Measurements from ENCODE around the gene ANKLE2.
"Not testable (repeated sequence)": the region's sequence is repeated elsewhere in the genome, so short reads cannot be mapped to it uniquely, and the experiment has no call there.

Gene ANKLE2

DNA sequence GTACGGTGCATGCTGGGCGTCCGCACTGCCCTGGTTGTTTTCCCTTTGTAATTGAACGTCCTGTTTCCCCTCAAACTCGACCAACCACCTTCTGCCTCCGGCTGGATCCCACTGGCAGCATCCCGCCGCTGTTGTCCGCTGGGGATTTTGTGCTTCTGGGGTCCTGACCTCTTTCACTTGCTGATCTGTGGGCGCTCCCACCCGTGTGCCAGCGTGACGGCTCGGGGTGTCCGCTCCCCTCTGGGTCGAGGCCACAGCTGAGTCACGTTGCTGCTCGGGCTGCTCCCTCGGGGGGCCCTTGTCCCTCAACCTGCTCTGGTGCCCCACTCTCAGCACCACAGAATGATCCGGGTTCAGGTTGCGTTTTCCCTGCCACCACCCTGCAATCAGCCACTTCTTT is 43.0 kb downstream of the ANKLE2 start:
- no peak for DNase-seq

DNA sequence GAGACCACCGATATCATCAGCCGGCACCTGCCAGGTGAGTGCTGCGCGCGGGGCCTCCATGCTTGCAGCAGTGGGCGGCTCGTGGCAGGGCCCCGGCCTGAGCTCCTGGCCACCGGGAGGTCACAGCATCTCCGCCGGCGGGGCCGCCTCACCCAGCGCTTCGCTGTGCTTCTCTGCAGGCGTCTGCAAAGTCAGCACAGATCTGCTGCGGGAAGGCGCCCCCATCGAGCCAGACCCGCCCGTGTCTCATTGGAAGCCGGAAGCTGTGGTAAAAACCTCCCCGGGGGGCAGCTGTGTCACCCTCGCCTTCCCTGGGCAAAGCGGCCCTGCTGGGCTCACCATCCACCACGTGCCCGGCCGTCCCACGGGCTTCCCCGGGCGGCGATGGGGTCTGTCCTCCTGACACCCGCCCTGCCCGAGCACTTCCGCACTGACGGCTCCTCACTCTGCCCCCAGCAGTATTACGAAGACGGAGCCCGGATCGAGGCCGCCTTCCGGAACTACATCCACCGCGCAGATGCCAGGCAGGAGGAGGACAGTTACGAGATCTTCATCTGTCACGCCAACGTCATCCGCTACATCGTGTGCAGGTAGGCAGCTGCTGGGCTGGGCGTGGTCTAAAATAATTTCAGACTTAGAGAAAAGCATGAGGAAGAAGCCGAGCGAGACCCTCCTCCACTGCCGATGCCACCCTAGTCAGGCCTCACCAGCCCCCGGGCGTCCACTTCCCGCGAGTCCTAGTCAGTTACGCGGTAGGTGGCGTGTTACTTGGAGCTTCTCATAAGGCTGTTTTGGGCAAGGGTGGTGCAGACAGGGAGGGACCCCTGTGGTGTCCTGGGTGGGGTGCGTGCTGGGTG is 43.9 kb downstream of the ANKLE2 start:
- no peak for DNase-seq

DNA sequence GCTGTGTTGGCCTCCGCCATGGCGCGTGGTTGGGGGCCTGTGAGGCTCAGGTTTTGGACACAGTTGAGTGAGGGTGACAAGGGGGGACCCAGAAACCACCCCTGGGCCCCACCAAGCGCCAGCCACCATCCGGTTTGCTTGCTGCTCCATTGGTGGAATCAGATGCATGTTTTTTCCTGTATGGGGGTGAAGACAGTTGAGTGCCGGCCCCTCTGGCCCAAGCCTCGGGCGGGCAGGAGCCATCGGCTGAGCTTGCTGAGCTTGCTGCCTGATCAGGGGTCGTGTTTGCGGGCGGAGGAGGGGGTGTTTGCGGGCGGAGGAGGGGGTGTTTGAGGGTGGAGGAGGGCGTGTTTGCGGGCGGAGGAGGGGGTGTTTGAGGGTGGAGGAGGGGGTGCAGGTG is 44.6 kb downstream of the ANKLE2 start:
- no peak for DNase-seq

DNA sequence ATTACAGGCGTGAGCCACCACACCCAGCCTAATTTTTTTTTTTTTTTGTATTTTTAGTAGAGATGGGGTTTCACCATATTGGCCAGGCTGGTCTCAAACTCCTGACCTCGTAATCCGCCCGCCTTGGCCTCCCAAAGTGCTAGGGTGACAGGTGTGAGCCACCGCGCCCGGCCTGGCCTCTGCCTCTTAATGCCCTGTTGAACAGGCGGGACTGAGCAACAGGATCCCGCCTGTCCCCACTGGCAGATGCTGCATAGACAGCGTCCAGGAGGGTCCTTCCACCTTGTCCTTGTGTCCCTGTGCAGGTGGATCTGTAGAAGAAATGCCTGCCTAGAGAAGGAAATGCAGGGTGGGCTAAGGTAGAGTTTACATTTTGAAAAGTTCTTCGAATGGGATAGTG is 45.3 kb downstream of the ANKLE2 start:
- DNase-seq = no peak

DNA sequence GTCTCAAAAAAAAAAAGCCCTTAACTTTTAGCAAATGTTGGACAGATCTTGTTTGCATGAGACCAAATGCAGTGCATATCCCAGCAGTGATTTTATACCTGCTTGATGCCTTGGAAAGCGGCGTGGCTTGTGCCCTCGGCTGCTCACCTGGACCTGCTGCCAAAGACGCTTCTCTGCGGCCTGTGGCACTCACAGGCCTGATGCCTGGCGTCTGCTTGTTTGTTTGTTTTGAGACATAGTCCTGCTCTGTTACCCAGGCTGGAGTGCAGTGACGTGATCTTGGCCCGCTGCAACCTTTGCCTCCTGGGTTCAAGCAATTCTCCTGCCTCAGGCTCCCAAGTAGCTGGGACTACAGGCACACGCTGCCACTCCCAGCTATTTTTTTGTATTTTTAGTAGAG is 45.8 kb downstream of the ANKLE2 start:
- no peak for DNase-seq

DNA sequence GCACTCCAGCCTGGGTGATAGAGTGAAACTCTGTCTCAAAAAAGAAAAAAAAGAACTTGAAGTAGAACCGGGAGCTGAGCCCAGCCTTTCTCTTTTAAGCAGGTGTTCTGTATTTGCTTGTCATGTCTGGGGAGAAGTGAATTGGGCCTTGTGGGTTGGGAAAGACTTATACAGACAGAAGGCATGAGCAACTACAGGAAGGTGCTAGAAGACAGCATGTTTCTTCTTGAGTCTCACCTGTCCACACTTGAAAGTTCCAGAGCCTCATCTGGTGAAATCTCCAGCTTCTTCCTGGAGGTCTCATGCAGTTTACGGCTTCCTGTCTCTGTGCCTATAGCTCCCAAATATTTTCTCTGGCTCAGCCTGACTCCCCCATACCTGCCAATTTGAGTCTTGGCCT is 48.5 kb downstream of the ANKLE2 start:
- no peak for DNase-seq

DNA sequence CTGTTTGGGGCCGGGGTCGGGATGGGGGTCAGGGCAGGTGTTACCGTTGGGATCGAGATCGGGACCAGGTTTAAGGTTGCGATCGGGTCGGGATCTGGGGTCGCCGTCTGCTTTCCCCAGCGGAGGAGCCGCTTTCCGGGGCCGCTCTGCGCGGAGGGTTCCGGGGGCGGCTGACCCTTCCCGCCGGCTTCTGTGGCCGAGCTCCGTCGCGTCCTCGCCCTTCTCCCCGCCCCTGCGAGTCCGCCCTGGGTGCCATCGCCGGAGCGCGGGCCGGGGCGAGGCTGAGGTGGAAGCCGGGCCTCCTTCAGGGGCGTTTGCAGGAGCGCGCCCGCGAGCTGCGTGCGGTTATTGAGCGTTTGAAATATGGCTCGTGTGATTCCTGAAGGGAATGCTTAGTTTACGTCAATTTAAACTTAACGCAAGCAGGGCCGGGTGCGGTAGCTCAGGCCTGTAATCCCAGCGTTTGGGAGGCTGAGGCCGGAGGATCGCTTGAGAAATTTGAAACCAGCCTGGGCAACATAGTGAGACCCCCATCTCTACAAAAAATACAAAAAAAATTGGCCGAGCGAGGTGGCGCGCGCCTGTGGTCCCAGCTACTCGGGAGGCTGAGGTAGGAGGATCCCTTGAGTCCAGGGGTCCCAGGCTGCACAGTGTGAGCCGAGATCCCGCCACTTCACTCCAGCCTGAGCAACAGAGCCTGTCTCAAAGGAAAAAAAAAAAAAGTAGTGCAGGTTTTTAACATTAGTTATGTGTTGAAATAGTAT is 50.4 kb downstream of the ANKLE2 start:
- no peak for DNase-seq

DNA sequence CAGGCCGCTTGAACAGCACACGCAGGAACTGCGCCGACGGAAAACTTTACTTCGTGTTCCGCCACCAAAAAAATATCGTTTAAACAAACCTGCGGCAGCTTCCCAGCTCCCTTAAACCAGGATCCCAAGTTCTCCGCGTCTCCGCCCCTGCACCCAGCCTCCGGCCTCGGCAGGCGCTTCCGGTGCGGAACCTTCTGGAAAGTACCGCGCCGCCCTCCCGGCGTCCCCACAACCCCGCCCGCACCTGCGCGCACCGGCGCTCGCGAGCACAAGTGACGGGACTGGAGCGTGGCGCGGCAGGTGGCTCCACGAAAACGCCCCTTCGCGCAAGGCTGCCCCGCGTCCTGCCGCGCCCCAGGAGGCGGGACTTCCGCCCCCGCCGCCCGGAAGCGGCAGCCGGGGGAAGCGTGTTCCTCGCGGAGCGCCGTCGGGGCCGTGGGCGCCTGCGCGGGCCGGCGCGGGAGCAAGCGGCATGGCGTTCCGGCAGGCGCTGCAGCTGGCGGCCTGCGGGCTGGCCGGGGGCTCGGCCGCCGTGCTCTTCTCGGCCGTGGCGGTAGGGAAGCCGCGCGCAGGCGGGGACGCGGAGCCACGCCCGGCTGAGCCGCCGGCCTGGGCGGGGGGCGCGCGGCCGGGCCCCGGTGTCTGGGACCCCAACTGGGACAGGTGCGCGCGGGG is 51.1 kb downstream of the ANKLE2 start, which contains the start of gene PGAM5:
Gene PGAM5 (plus strand): TSS at position 438 of the 675 bp plus-strand sequence. CDS start 35 bp downstream, at position 473.
- peak; percentile 95 for DNase-seq

DNA sequence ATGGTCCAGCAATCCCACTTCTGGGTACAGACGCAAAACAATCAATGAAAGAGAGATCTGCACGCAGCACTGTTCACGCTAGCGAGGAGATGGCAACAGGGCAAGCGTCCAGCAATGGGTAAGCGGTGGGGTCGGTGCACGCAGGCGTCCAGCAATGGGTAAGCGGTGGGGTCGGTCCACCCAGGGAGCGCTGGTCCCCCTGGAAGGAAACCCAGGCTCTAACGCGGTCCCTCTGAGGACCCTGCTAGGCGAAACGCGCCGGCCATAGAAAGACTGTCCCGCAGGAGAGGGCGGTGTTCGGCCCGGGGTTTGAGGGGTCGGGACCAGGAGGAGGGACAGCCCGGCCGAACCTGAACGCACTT is 51.6 kb downstream of the ANKLE2 start:
- peak in 1 of 2 donors; percentile 8 for DNase-seq

DNA sequence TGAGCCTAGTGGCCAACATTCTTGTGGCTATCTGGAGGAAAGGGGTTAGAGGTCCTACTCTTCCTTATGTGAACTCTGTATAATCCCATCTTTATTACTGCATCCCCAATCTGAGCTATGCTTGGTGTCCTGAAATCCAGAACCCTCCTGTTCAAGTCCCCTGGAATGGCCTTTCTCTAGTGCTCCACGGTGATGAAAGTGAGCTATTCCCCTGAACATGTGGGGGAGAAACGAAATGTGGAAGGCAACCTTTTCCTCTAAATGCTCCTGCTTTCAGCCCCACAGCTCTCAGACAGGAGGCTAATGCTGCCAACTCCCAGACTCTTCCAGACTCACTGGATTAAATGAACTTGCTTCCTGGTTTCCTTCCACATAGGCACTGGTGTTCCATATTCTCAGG is 53.5 kb downstream of the ANKLE2 start:
- DNase-seq = no peak

DNA sequence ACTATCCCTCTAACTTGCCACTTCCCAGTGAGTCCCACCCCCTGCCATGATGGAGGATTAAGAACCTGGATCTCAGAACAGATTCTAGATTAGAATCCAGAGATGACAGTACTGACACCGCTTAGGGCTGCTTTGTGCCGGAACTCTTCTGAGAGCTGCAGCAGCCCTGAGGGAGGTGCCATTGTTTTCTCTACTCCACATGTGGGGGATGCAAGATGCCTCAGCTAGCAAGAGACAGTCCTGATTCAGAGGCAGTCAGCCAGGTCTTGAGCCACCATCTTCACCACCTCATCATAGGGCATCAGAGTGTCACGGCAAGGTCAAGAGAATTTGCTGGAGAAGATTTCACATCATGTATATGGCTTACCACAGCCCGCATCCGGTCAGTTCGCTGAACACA is 54.4 kb downstream of the ANKLE2 start:
- DNase-seq = no peak

DNA sequence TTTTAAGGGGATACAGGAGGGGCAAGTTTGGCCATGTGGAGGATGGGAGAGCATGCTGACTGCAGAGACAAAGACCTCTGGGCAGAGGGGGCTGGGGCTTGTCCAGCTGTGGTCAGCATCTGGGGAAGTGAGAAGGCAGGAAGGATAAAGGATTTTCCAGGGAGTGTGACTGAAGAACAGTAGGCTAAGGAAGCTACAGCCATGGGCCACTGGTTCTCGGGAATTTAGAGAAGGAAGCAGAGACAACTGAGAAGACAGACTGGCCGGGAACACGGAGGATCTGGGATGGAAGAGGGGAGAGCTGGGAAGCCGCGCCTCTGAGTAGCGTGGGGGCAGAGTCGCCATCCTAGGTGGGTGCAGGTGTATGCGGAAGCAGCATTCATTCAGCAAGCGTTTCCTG is 58.0 kb downstream of the ANKLE2 start:
- DNase-seq = no peak

DNA sequence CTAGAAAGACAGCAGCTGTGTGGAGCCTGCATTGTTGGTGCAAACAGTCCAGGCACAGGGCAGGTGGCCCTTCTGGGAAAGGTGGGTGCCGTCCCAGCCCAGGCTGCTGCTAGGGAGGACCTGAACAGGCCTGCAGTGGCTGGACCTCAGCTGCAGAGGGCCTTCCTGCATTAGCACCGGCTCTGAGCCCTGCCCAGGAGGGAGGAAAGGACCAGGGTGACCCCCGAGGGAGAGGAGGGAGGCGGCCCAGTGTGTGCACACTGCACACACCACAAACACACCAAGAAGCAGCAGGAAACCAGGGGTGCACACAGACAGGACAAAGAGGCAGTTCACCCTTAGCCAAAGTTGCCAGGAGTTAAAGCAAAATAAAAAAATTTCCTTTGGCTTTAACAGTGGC is 59.0 kb downstream of the ANKLE2 start:
- no peak for DNase-seq

DNA sequence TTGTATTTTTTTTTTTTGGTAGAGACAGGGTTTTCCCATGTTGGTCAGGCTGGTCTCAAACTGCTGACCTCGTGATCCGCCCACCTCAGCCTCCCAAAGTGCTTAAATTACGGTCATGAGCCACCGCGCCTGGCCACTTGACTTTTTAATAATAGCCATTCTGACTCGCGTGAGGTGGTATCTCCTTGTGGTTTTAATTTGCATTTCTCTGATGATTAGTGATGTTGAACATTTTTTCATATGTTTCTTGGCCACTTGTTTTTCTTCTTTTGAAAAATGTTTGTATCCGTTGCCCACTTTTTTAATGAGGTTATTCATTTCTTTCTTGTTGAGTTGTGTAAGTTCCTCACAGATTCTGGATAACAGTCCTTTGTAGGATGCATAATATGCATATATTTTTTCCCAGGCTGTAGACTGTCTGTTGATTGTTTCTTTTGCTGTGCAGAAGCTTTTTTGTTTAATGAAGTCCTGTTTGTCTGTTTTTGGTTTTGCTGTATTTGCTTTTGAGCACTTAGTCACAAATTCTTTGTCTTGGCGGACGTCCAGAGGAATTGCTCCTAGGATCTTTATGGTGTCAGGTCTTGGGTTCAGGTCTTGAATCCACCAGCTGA is 61.3 kb downstream of the ANKLE2 start:
- DNase-seq = no peak

DNA sequence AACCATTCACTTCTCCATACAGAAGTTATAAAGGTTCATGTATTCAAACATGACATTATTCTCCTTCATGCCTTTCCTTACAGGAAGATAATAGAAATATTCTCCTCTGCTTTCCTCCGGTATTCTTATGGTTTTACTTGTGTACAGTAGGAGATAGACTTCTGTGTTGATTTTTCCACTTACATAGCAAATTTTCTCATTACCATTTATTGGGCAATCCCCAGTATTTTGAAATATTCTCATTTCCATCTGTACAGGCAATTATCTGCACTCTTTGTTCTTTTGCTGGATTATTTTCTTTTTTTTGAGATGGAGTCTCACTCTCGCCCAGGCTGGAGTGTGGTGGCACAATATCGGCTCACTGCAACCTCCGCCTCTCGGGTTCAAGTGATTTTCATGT is 63.3 kb downstream of the ANKLE2 start:
- DNase-seq = no peak

DNA sequence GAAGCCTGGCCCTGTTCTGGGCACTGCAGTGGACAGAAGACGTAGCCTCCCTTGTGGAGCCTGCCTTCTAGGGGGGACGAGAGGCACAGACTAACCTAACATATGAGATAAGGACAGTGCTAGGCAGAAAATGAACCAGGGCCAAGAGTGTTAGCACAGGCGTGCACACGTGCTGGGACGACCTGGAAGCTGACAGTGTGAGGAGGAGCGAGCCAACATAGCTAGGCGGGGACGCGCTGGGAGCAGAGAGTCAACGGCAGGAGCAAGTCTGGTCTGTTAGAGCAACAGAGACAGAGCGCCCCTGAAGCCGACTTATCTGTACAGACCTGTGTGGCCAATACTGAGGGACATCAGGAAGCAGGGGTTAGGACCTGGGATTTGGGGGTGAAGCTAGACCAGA is 66.2 kb downstream of the ANKLE2 start:
- no peak for DNase-seq

DNA sequence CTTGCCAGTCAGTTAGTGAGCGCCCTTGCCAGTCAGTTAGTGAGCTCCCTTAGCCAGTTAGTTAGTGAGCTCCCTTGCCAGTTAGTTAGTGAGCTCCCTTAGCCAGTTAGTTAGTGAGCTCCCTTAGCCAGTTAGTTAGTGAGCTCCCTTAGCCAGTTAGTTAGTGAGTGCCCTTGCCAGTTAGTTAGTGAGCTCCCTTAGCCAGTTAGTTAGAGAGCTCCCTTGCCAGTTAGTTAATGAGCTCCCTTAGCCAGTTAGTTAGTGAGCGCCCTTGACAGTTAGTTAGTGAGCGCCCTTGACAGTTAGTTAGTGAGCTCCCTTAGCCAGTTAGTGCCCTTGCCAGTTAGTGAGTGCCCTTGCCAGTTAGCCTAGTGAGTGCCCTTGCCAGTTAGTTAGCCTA is 66.7 kb downstream of the ANKLE2 start:
- not testable (repeated sequence) for DNase-seq

DNA sequence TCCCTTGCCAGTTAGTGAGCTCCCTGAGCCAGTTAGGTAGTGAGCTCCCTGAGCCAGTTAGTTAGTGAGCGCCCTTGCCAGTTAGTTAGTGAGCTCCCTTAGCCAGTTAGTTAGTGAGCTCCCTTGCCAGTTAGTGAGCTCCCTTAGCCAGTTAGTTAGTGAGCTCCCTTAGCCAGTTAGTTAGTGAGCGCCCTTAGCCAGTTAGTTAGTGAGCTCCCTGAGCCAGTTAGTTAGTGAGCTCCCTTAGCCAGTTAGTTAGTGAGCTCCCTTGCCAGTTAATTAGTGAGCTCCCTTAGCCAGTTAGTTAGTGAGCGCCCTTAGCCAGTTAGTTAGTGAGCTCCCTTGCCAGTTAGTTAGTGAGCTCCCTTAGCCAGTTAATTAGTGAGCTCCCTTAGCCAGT is 69.6 kb downstream of the ANKLE2 start:
- DNase-seq = not testable (repeated sequence)

DNA sequence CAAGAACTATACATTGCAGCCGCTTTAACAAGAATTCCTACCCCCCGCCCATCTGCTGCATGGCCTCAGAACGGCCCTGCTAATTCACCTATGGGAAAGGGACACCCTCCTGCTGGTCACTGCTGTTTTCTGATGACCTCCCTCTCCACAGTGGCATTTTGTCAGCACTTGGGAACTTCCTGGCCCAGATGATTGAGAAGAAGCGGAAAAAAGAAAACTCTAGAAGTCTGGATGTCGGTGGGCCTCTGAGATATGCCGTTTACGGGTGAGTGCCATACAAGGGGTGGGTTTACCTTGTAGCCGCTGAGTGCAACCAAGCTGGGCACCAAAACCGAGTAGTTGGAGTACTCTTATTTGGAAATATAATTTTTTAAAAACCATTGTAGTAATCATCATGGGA is 71.5 kb downstream of the ANKLE2 start:
- DNase-seq = no peak

DNA sequence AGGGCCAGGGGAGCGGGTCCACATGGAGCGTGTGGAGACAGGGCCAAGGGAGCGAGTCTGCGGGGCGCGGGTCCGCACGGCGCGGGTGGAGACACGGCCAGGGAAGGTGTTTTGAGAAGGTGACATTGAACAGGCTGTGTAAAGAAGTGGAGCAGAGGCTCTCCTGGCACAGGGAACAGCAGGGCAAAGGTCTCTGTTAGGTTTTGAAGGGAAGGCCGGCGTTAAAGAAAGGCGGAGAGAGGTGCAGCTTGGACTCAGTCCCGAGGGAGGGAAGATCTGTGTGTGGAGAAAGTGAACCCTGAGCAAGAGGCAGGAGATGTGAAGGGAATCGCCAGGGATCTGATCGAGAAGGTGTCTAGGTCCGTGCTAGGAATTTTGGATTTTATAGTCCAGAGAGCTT is 72.4 kb downstream of the ANKLE2 start:
- no peak for DNase-seq

DNA sequence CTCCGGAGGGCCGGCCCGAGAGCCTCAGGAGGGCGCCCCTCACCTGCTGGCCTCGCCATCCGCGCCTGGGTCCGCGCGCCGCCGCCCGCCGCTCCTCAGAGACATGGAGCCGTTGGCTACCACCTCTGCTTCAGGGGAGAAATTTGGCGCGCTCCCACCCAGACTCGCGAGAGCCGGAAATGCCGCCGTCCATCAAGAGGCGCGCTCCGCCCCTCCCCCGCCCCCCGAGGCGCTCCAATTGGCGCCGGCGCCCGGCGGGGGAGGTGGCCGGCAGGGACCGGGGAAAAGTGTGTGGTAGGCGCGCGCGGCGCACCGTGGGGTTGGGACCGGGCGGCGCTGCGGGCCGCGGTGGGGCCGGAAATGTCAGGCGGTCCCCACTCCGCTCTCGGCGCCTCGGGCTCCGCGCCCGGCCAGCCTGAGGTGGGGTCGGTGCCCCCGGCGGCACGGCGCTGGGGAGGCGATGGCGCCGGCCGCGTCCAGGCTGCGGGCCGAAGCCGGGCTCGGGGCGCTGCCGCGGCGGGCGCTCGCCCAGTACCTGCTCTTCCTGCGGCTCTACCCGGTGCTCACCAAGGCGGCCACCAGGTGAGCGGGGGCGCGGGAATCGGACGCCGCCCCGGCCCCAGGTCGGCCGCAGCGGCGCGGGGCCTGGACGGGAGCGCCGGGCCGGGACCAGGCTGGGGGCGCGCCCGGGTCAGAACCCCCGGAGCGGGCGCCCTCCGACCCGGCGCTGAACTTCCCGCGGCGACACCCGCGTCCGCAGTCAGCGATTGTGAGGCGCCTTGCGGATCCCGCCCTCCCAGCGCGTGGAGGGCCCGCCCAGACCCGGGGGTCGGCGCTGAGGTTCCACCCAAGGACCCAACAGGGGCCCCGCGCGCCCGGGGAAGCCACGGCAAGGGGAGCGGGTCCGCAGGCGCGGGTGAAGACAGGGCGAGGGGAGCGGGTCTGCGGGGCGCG is 74.1 kb downstream of the ANKLE2 start, which contains the start of the genes POLE and PXMP2:
Gene POLE (minus strand): TSS at position 132 of the 954 bp plus-strand sequence. CDS start 27 bp downstream, at position 105.
Gene PXMP2 (plus strand): TSS at position 377 of the 954 bp plus-strand sequence. CDS start 84 bp downstream, at position 461.
- DNase-seq = peak; percentile 93 to 95

DNA sequence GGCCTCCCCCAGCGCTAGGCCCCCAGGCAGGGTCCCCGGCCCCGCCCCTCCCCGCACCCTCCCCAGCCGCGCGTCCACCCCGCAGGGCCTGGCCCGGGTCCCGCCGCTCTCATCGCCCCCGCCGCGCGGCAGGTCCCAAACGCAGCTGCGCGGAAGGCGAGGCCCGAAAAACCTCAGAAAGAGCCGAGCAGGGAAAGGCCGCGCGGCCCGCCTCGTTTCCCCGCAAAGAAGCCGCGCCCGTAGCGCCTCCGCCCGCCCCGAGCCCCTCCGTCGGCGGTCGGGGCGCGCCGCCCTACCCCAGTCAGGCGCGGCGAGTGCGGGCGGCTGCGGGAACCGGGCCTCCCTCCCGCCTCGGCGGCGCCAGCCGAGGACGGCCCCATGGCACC is 74.8 kb downstream of the ANKLE2 start:
- no peak for DNase-seq

All from CD4-positive, alpha-beta T cell treated with Interleukin-4 for 1 hour (primary cell).